Neural cell (in vitro differentiated cells): ENCODE results near the gene ZSWIM1. TPM values are rescaled to one million over a fixed set of nuclear protein-coding genes. Genes with fewer than 3 reads are reported as not detected.

Source experiments
- H2AFZ ChIP-seq: fragments of 200-600, 300-800 bp; sonication (generic), shearing (Covaris generic); 2 replicates; pipeline ENCODE4 v1.6.0; 2014; ENCODE audit warnings: low read depth, mild to moderate bottlenecking, antibody characterized with exemption, low read length, moderate library complexity
- H3F3A ChIP-seq: fragments of 200-600 bp; shearing (Covaris generic); 2 replicates; pipeline ENCODE4 v1.6.1; 2016; ENCODE audit warnings: mild to moderate bottlenecking, moderate library complexity, mixed read lengths, antibody characterized with exemption, low read length; ENCODE audit not compliant: insufficient read depth, poor library complexity, severe bottlenecking
- H3K27ac ChIP-seq: fragments of 200-600, 300-800 bp; sonication (generic), shearing (Covaris generic); 2 replicates; pipeline ENCODE4 v1.5.1; 2014; ENCODE audit warnings: mild to moderate bottlenecking, low read length, moderate library complexity
- H3K27me3 ChIP-seq: fragments of 300-800, 200-600 bp; sonication (generic), shearing (Covaris generic); 2 replicates; pipeline ENCODE4 v1.6.0; 2014; ENCODE audit warnings: mild to moderate bottlenecking, low read depth, low read length, moderate library complexity; ENCODE audit not compliant: insufficient read depth
- H3K36me3 ChIP-seq: fragments of 300-800, 200-600 bp; sonication (generic), shearing (Covaris generic); 2 replicates; pipeline ENCODE4 v1.5.1; 2014; ENCODE audit warnings: mild to moderate bottlenecking, antibody characterized with exemption, low read length, moderate library complexity; ENCODE audit not compliant: insufficient read depth
- H3K4me2 ChIP-seq: fragments of 300-800, 200-600 bp; sonication (generic), shearing (Covaris generic); 2 replicates; pipeline ENCODE4 v1.6.0; 2014; ENCODE audit warnings: mild to moderate bottlenecking, low read length
- H3K4me3 ChIP-seq: fragments of 300-800, 200-600 bp; sonication (generic), shearing (Covaris generic); 2 replicates; pipeline ENCODE4 v1.5.1; 2014; ENCODE audit warnings: mild to moderate bottlenecking, low read length, moderate library complexity
- H3K79me2 ChIP-seq: fragments of 200-600 bp; shearing (Covaris generic); replicated peaks from 2 replicates; pipeline ENCODE4 v1.6.0; 2014; ENCODE audit warnings: mild to moderate bottlenecking, low read length, moderate library complexity; ENCODE audit not compliant: insufficient read depth
- H3K9ac ChIP-seq: fragments of 300-800, 200-600 bp; sonication (generic), shearing (Covaris generic); 2 replicates; pipeline ENCODE4 v1.6.1; 2016; ENCODE audit warnings: mild to moderate bottlenecking, low read length, mixed read lengths
- H3K9me2 ChIP-seq: fragments of 200-600 bp; shearing (Covaris generic); 2 replicates; pipeline ENCODE4 v1.6.1; 2016; ENCODE audit warnings: mild to moderate bottlenecking, low read length, mixed read lengths; ENCODE audit not compliant: insufficient read depth
- H3K9me3 ChIP-seq: fragments of 200-600, 300-800 bp; sonication (generic), shearing (Covaris generic); 2 replicates; pipeline ENCODE4 v1.6.1; 2016; ENCODE audit warnings: mild to moderate bottlenecking, mixed run types, low read length, moderate library complexity, mixed read lengths
- H4K20me1 ChIP-seq: fragments of 200-600 bp; shearing (Covaris generic); 2 replicates; pipeline ENCODE4 v1.6.1; 2016; ENCODE audit warnings: mild to moderate bottlenecking, mixed run types; ENCODE audit not compliant: insufficient read depth
- CTCF ChIP-seq: fragments of 450-650 bp; IDR thresholded peaks from 2 replicates; pipeline ENCODE4 v1.5.1; 2014; ENCODE audit warnings: antibody characterized with exemption, mild to moderate bottlenecking, moderate library complexity; ENCODE audit not compliant: poor library complexity, severe bottlenecking
- EP300 ChIP-seq: fragments of 450-650 bp; conservative IDR thresholded peaks from 2 replicates; pipeline ENCODE4 v1.6.1; 2014; ENCODE audit warnings: antibody characterized with exemption, mild to moderate bottlenecking, moderate library complexity; ENCODE audit not compliant: poor library complexity, severe bottlenecking
- EZH2 ChIP-seq: fragments of 200-600, 300-800 bp; shearing (Covaris generic), sonication (generic); IDR thresholded peaks from 2 replicates; pipeline ENCODE4 v1.6.1; 2014; ENCODE audit warnings: antibody characterized with exemption, low read length, borderline replicate concordance, mild to moderate bottlenecking; ENCODE audit not compliant: insufficient read depth, poor library complexity, severe bottlenecking
- MXI1 ChIP-seq: fragments of 450-650 bp; conservative IDR thresholded peaks from 2 replicates; pipeline ENCODE4 v1.6.1; 2014; ENCODE audit warnings: antibody characterized with exemption, mild to moderate bottlenecking; ENCODE audit not compliant: poor library complexity, severe bottlenecking
- POLR2AphosphoS5 ChIP-seq: IDR thresholded peaks from 2 replicates; pipeline ENCODE4 v1.6.1; 2012
- RAD21 ChIP-seq: fragments of 450-650 bp; conservative IDR thresholded peaks from 2 replicates; pipeline ENCODE4 v1.6.1; 2014; ENCODE audit warnings: antibody characterized with exemption, mild to moderate bottlenecking, moderate library complexity
- REST ChIP-seq: IDR thresholded peaks from 2 replicates; pipeline ENCODE4 v1.6.1; 2012; ENCODE audit warnings: borderline replicate concordance
- SMC3 ChIP-seq: fragments of 450-650 bp; conservative IDR thresholded peaks from 2 replicates; pipeline ENCODE4 v1.6.1; 2014; ENCODE audit warnings: antibody characterized with exemption, mild to moderate bottlenecking, moderate library complexity; ENCODE audit not compliant: poor library complexity
- TAF1 ChIP-seq: IDR thresholded peaks from 2 replicates; pipeline ENCODE4 v1.6.1; 2012; ENCODE audit warnings: low read depth
- polyA plus RNA-seq: library from polyadenylated mRNA; depleted of rRNA; stranded (reverse); fragments of >200 nt; gene quantifications from 2 replicates; pipeline ENCODE4 v1.2.3, GENCODE V29; 2014

Gene ZSWIM1
- polyA plus RNA-seq, 1 donor from 2014 or later = 3.3 TPM

DNA sequence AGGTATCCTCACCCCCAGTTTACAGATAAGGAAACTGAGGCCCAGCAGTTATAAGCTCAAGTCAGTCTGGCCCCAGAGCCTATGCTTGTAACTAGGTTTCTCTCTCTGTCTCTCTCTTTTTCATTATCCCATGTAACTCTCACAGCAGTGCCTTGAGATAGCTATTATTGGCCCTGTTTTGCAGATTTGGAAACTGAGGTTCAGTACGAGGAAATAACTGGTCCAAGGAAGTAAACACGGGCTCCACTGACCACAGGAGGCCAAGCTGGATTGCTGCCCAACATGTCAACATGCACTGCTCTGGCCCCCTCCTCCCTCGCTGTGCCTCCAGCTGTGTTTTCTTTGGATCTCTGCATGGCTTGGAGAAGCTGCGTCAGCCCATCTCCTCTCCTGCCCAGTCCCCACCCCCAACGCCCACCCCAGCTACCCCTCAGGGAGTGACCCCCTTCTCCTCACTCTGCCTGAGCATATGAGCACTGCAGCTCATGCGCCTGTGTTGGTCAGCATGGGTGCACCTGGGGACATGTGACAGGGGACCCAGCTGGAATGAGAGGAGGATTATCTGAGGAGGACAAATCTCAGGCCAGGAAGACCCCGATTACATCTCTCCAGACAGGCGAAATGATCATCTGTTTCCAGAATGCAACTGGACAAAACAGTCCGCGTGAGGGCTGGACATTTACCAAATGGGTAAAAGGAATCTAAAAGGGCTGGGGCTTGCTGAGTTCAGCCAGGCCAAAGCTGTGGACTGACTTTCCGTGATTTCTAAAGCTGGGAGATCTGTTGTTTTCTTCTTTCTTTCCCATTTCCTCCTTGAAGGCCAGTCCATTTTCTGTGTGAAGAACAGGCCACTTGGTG lies 38.7 kb downstream of the ZSWIM1 start:
- Histone ChIP-seq H3K79me2 (no peaks in the 10 kb centered on the region), H3F3A (no peaks in the 10 kb centered on the region), H4K20me1 (no peaks in the 10 kb centered on the region), H2AFZ (no peak overlapping the region), H3K27ac (no peak overlapping the region), H3K4me3 (no peak overlapping the region), H3K9me3 (no peaks in the 10 kb centered on the region), H3K9ac (no peak overlapping the region), H3K4me2 (no peak overlapping the region), H3K9me2 (no peaks in the 10 kb centered on the region), H3K27me3 (no peaks in the 10 kb centered on the region), H3K36me3 (no peaks in the 10 kb centered on the region)
- TF ChIP-seq REST (no peak), TAF1 (no peak), EZH2 (no peak), SMC3 (no peak), CTCF (no peak), POLR2AphosphoS5 (no peak), EP300 (no peak), MXI1 (no peak), RAD21 (no peak)

DNA sequence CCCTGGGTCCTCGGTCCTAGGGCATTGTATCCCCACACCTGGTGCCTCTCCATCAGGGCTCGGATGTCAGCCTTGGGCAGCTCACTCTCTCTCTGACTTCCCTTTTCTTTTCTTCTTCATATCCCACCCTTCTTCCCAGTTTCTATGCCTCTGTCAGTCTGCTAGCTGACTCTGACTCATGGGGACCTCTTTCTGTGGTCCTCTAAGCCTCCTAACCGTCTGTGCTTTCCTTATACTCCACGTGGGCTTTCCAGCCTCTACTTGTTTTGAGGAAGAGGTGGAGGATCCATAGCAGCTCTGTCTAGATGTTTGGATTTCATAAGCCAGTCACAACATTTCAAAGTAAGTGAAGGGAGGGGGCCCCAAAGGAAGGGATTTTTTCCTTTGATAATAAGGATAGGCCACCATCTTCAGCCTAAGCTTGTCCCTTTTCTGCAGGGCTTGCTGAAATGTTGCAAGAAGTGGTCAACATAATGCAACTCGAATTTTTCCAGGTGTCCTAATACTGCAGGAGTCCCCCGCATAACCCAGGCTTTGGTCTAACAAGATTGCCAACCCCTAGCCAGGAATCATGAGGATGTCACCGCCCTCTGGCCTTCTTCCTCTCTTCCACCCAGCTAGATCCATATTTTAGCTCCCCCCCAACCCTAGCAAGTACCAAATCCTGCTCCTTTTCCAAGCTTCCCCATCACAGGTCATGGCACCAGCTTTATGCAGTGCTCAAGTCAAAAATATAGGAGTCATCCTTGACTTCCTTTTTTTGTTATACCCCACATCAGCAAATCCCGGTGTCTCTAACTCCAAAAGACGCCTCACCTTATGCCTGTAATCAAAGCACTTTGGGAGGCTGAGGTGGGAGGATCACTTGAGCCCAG lies 39.7 kb downstream of the ZSWIM1 start:
- no peaks in the 10 kb centered on the region for H3K9me2 ChIP-seq
- H3K4me2 ChIP-seq = no peak overlapping the region
- no peaks in the 10 kb centered on the region for H3K36me3 ChIP-seq
- H3K27ac ChIP-seq = no peak overlapping the region
- H2AFZ ChIP-seq = no peak overlapping the region
- TF ChIP-seq MXI1 (no peak), POLR2AphosphoS5 (no peak), CTCF (no peak), REST (no peak), EP300 (no peak), EZH2 (no peak), RAD21 (no peak), TAF1 (no peak), SMC3 (no peak)
- H3K79me2 ChIP-seq = no peaks in the 10 kb centered on the region
- no peaks in the 10 kb centered on the region for H3K9me3 ChIP-seq
- H3F3A ChIP-seq = no peaks in the 10 kb centered on the region
- H3K27me3 ChIP-seq = no peaks in the 10 kb centered on the region
- no peak overlapping the region for H3K9ac ChIP-seq
- no peak overlapping the region for H3K4me3 ChIP-seq
- no peaks in the 10 kb centered on the region for H4K20me1 ChIP-seq
